K562 (cell line): Measurements from ENCODE around the gene PSRC1. TPM values are rescaled to one million over a fixed set of nuclear protein-coding genes. Genes with fewer than 3 reads are reported as not detected.

Experiments used
- ATF1 ChIP-seq, 2 experiments: fragments of 450-650 bp in 1 of 2; IDR thresholded peaks; 2 replicates each; pipeline ENCODE4 v1.6.1; 2016; ENCODE audit warnings: missing compliant biosample characterization in 1 of 2, missing genetic modification characterization in 1 of 2
- ERF ChIP-seq: fragments of 450-650 bp; formaldehyde crosslinking; IDR thresholded peaks from 2 replicates; pipeline ENCODE4 v1.4.0; 2020; ENCODE audit warnings: mild to moderate bottlenecking, mixed read lengths
- FOXK1 ChIP-seq: sonication (generic); formaldehyde crosslinking; IDR thresholded peaks from 2 replicates; pipeline ENCODE4 v1.8.0; 2022; ENCODE audit warnings: missing genetic modification reagents, mild to moderate bottlenecking, borderline replicate concordance
- HNRNPLL ChIP-seq: fragments of 200-400 bp; formaldehyde crosslinking; IDR thresholded peaks from 2 replicates; pipeline ENCODE4 v1.6.1; 2017; ENCODE audit warnings: low read length, low read depth, mild to moderate bottlenecking; ENCODE audit not compliant: poor library complexity, severe bottlenecking
- JUN ChIP-seq, 2 experiments: sonication (generic) in 1 of 2; formaldehyde crosslinking in 1 of 2; IDR thresholded peaks; 2 replicates each; pipeline versions ENCODE4 v1.6.1 to v1.8.0; 2012 to 2022; ENCODE audit warnings: borderline replicate concordance in 2 of 2, mild to moderate bottlenecking in 2 of 2, improper control_type of control experiment in 1 of 2, low read depth in 1 of 2, low read length in 1 of 2, missing genetic modification reagents in 1 of 2
- MBD2 ChIP-seq: sonication (generic); IDR thresholded peaks from 2 replicates; pipeline ENCODE4 v1.6.1; 2016; ENCODE audit warnings: low read depth, borderline replicate concordance
- MXI1 ChIP-seq: IDR thresholded peaks from 2 replicates; pipeline ENCODE4 v1.6.1; 2011; ENCODE audit warnings: low read depth, mild to moderate bottlenecking, improper control_type of control experiment, low read length
- NCOA1 ChIP-seq: fragments of 450-650 bp; IDR thresholded peaks from 2 replicates; pipeline ENCODE4 v1.6.1; 2016; ENCODE audit warnings: low read depth
- NFRKB ChIP-seq: fragments of 450-650 bp; IDR thresholded peaks from 2 replicates; pipeline ENCODE4 v1.6.1; 2016; ENCODE audit warnings: low read depth
- PML ChIP-seq: IDR thresholded peaks from 2 replicates; pipeline ENCODE4 v1.6.1; 2012; ENCODE audit warnings: low read length, inconsistent platforms
- ZEB2 ChIP-seq: fragments of 450-650 bp; IDR thresholded peaks from 2 replicates; pipeline ENCODE4 v1.6.1; 2016
- ZNF140 ChIP-seq: fragments of 250-450 bp; sonication (Bioruptor Pico); IDR thresholded peaks from 2 replicates; pipeline ENCODE4 v1.8.0; 2021; ENCODE audit warnings: moderate library complexity, mild to moderate bottlenecking, inconsistent platforms
- ZNF175 ChIP-seq: fragments of 200-800 bp; sonication (Bioruptor generic); IDR thresholded peaks from 2 replicates; pipeline ENCODE4 v1.6.1; 2016; ENCODE audit warnings: low read depth, mild to moderate bottlenecking, missing genetic modification characterization, missing compliant biosample characterization
- ZNF197 ChIP-seq: fragments of 200-800 bp; sonication (Bioruptor generic); IDR thresholded peaks from 2 replicates; pipeline ENCODE4 v1.6.1; 2016; ENCODE audit warnings: low read depth, missing genetic modification characterization, missing compliant biosample characterization
- polyA plus RNA-seq, 8 experiments: library from polyadenylated mRNA; depleted of rRNA in 4 of 8; stranded (reverse) in 5 of 8; unstranded in 3 of 8; fragments of >200 nt; fragmentation: Nextera tagmentation in 2 of 8; fragmentation: Illumina TruSeq in 1 of 8; extraction: Ambion mirVana in 2 of 8; extraction: Trizol in 1 of 8; gene quantifications; 2 replicates each; pipeline versions ENCODE4 v1.2.1 to v1.2.3, GENCODE V29; 2011 to 2014; ENCODE audit warnings: inconsistent platforms in 1 of 8, missing spikeins in 1 of 8
- total RNA-seq, 7 experiments: library from RNA; depleted of rRNA in 6 of 7; stranded (reverse); fragments of >200 nt in 6 of 7; fragmentation: Illumina TruSeq in 2 of 7; extraction: Trizol in 2 of 7; gene quantifications; 2 replicates each; pipeline versions ENCODE4 v1.2.1 to v1.2.3, GENCODE V29; 2011 to 2021; ENCODE audit warnings: low replicate concordance in 1 of 7
- TF ChIP-seq, protein P1 (sequence below): sonication (generic); formaldehyde crosslinking; IDR thresholded peaks from 2 replicates; pipeline ENCODE4 v1.9.0; 2022; ENCODE audit warnings: mild to moderate bottlenecking, missing genetic modification reagents
- TF ChIP-seq, protein P2 (sequence below): fragments of 250-450 bp; sonication (Bioruptor Pico); IDR thresholded peaks from 2 replicates; pipeline ENCODE4 v1.8.0; 2022; ENCODE audit warnings: moderate library complexity, mild to moderate bottlenecking, inconsistent platforms
- TF ChIP-seq, protein P3 (sequence below): fragments of 450-650 bp; IDR thresholded peaks from 2 replicates; pipeline ENCODE4 v1.6.1; 2016; ENCODE audit warnings: missing biosample characterization, missing genetic modification characterization
- TF ChIP-seq, protein P4 (sequence below), 2 experiments: fragments of 450-650 bp in 1 of 2; sonication (generic) in 1 of 2; formaldehyde crosslinking; conservative IDR thresholded peaks; 2 replicates each; pipeline versions ENCODE4 v1.4.0 to v1.8.1; 2020 to 2022; ENCODE audit warnings: mild to moderate bottlenecking in 1 of 2, missing genetic modification reagents in 1 of 2
- TF ChIP-seq, protein P5 (sequence below): fragments of 250-450 bp; sonication (Bioruptor Pico); IDR thresholded peaks from 2 replicates; pipeline ENCODE4 v1.8.0; 2021; ENCODE audit warnings: mild to moderate bottlenecking, moderate library complexity
- TF ChIP-seq, protein P6 (sequence below): fragments of 250-450 bp; sonication (Bioruptor Pico); IDR thresholded peaks from 2 replicates; pipeline ENCODE4 v1.5.0; 2021
- TF ChIP-seq, protein P7 (sequence below): fragments of 450-650 bp; formaldehyde crosslinking; IDR thresholded peaks from 2 replicates; pipeline ENCODE4 v1.4.0; 2022; ENCODE audit warnings: mild to moderate bottlenecking, moderate library complexity

Gene PSRC1
- total and polyA plus RNA-seq, 9 of the 15 experiments (the other 6 are each of a cell fraction or from before 2014, with no cell fraction given), result 6.5 to 65.2 (median 39.3) TPM

DNA sequence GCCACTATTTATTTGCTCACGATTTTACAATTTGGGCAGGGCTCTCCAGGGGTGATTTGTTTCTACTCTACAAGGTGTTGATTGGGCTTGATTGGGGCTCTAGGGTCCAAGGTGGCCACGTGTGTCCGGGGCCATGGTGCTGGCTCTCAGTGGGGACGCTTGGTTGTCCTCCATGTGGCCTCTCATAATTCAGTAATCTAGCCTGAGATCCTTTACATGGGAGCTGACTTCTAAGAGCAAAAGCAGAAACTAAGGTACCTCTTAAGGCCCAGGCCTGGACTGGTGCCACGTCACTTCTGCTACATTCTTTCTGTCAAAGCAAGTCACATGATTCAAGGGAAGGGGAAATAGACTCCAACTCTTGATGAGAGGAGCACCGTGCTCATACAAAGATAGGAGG is 8.1 kb upstream of the PSRC1 start (continued):
- TF ChIP-seq, protein P1, sequence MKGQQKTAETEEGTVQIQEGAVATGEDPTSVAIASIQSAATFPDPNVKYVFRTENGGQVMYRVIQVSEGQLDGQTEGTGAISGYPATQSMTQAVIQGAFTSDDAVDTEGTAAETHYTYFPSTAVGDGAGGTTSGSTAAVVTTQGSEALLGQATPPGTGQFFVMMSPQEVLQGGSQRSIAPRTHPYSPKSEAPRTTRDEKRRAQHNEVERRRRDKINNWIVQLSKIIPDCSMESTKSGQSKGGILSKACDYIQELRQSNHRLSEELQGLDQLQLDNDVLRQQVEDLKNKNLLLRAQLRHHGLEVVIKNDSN, result peak; percentile 68
- TF ChIP-seq, protein P2, sequence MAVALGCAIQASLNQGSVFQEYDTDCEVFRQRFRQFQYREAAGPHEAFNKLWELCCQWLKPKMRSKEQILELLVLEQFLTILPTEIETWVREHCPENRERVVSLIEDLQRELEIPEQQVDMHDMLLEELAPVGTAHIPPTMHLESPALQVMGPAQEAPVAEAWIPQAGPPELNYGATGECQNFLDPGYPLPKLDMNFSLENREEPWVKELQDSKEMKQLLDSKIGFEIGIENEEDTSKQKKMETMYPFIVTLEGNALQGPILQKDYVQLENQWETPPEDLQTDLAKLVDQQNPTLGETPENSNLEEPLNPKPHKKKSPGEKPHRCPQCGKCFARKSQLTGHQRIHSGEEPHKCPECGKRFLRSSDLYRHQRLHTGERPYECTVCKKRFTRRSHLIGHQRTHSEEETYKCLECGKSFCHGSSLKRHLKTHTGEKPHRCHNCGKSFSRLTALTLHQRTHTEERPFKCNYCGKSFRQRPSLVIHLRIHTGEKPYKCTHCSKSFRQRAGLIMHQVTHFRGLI, result no peak
- TF ChIP-seq HNRNPLL (no peak), ZNF197 (0 out of 2 replicates have a peak, but pooled peaks have one; percentile 63), NCOA1 (no peak), ERF (CRISPR knock-in tag) (peak; percentile 56; the same call in 1 of the 2 replicates), MXI1 (no peak), NFRKB (no peak), ATF1 (CRISPR knock-in tag; IDR thresholded peaks at IDR 0.05) (no peak), ATF1 (tag; IDR thresholded peaks at IDR 0.05) (peak; percentile 69), ZEB2 (0 out of 2 replicates have a peak, but pooled peaks have one; percentile 9), ZNF140 (no peak), MBD2 (no peak), PML (no peak), JUN (IDR thresholded peaks at IDR 0.05; ENCODE audit: borderline replicate concordance, low read depth, low read length) (no peak), JUN (CRISPR knock-in tag; IDR thresholded peaks at IDR 0.05; ENCODE audit: borderline replicate concordance) (no peak), ZNF175 (CRISPR knock-in tag) (0 out of 2 replicates have a peak, but pooled peaks have one; percentile 29), FOXK1 (CRISPR knock-in tag) (no peak)
- TF ChIP-seq, protein P3, sequence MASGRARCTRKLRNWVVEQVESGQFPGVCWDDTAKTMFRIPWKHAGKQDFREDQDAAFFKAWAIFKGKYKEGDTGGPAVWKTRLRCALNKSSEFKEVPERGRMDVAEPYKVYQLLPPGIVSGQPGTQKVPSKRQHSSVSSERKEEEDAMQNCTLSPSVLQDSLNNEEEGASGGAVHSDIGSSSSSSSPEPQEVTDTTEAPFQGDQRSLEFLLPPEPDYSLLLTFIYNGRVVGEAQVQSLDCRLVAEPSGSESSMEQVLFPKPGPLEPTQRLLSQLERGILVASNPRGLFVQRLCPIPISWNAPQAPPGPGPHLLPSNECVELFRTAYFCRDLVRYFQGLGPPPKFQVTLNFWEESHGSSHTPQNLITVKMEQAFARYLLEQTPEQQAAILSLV (tag), result no peak
- TF ChIP-seq, protein P4, sequence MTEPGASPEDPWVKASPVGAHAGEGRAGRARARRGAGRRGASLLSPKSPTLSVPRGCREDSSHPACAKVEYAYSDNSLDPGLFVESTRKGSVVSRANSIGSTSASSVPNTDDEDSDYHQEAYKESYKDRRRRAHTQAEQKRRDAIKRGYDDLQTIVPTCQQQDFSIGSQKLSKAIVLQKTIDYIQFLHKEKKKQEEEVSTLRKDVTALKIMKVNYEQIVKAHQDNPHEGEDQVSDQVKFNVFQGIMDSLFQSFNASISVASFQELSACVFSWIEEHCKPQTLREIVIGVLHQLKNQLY (CRISPR knock-in tag; conservative IDR thresholded peaks at IDR 0.05), result no peak
- TF ChIP-seq, protein P5, sequence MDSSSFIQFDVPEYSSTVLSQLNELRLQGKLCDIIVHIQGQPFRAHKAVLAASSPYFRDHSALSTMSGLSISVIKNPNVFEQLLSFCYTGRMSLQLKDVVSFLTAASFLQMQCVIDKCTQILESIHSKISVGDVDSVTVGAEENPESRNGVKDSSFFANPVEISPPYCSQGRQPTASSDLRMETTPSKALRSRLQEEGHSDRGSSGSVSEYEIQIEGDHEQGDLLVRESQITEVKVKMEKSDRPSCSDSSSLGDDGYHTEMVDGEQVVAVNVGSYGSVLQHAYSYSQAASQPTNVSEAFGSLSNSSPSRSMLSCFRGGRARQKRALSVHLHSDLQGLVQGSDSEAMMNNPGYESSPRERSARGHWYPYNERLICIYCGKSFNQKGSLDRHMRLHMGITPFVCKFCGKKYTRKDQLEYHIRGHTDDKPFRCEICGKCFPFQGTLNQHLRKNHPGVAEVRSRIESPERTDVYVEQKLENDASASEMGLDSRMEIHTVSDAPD (CRISPR knock-in tag), result no peak
- TF ChIP-seq, protein P6, sequence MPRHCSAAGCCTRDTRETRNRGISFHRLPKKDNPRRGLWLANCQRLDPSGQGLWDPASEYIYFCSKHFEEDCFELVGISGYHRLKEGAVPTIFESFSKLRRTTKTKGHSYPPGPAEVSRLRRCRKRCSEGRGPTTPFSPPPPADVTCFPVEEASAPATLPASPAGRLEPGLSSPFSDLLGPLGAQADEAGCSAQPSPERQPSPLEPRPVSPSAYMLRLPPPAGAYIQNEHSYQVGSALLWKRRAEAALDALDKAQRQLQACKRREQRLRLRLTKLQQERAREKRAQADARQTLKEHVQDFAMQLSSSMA (CRISPR knock-in tag), result no peak
- TF ChIP-seq, protein P7, sequence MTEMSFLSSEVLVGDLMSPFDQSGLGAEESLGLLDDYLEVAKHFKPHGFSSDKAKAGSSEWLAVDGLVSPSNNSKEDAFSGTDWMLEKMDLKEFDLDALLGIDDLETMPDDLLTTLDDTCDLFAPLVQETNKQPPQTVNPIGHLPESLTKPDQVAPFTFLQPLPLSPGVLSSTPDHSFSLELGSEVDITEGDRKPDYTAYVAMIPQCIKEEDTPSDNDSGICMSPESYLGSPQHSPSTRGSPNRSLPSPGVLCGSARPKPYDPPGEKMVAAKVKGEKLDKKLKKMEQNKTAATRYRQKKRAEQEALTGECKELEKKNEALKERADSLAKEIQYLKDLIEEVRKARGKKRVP, result no peak
